GM19023 (cell line): Measurements from ENCODE around the gene CCDC197.

Experiments used
- ATAC-seq: cut with Tn5 transposase; IDR thresholded peaks from one replicate; pipeline ENCODE4 v1.9.1; 2021; ENCODE audit warnings: mild to moderate bottlenecking, moderate library complexity; ENCODE audit not compliant: unreplicated experiment

Gene CCDC197

DNA sequence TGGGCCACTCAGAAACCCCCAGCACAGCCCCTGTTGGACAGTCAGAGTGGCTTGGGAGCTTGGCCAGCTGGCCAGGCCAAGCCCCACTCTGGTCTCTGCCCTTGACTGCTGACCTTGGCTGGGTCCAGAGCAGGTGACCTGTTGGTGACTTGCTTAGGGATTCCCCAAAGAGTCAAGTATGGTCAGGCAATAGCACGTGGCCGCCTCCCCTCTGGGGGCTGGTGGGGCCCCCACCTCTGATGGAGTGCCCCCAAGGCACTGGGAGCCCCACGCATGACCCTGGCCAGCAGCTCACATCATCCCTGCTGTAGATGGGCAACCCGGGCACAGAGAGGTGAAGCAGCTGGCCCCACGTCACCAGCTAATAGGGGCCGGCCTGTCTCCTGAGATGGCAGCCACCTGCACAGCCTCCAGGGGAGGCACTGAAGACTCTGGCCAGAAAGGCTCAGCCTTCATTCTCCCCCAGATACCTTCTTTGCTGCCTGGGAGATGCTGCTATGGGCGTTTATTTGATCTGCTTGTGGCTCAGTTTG lies 1.8 kb downstream of the CCDC197 start:
- no peak for ATAC-seq

- ATAC-seq, result no peak
These were observed 2.5 kb downstream of the CCDC197 start for GRCh38 chr14:93999573-93999972.

DNA sequence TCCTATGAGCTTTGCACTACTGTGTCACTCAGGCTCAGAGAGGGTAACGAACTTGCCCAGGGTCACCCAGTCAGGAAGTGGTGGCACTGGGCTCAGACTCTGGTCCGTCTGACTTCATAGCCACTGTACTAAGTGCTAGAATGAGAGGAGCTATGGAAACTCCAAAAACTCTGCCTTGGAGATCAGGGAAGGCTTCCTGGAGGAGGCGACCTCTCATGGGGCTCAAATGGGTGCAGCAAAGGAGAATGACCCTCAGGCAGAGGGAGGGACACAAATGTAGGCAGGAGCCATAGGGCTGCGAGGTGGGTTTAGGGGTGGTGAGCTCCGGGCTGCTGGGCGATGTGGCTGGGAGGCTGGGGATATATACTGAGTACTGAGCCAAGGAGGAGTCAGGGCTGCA lies 3.2 kb downstream of the CCDC197 start:
- ATAC-seq, result no peak

DNA sequence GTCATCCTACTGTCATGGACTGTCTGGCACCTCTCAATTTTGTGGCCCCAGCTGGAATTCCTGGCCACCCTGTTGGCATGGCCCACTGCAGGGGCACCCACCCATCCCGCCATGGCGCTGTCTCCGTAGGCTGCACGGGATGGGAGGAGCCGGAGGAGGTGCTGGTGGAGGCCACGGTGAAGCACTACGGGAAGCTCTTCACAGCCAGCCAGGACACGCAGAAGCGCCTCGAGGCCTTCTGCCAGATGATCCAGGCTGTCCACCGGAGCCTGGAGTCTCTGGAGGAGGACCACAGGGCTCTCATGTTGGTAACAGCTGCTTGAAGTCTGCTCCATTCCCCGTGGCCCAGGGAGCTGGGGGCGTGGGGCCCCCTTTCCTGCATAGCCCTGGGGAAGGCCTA lies 3.9 kb downstream of the CCDC197 start:
- ATAC-seq, result no peak

DNA sequence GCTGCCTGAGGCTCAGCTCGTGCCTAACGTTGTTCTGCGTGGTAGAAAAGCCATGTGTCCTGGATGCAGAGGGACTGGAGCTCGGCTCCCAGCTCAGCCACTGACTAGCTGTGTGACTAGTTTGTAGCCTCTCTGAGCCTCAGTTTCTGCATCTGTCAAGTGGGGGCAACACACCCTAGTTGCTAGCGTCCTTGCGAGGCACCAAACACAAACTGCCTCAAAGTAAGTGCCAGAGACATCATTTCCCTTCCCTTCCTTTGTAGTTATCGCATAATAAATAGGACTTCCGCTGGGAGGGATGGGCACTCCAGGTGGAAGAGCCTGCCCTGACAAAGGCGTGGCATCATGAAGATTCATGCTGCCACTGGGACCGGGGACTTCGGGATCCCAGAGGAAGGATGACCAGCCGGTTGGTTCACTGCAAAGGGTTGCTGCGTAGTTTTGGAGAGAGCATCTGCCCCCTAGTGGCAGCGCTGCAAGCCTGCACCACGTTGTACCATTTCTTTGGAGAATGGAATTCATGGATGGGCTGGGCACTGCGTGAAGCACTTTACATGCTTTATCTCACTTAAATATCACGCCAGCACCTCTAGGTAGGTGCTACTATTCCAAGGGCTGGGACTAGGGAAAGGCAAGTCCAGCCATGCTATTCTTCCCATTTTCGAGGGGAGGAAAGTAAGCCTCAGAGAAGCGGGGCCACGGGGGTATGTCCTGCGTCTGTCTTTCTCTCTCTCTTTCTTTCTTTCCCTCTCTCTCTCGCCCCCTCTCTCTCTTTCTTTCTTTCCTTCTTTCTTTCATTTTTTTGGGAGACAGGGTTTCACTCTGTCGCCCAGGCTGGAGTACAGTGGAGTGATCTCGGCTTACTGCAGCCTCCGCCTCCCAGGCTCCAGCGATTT lies 4.6 kb downstream of the CCDC197 start:
- no peak for ATAC-seq

- no peak for ATAC-seq
These were observed 6.3 kb downstream of the CCDC197 start for GRCh38 chr14:94003397-94003796.

DNA sequence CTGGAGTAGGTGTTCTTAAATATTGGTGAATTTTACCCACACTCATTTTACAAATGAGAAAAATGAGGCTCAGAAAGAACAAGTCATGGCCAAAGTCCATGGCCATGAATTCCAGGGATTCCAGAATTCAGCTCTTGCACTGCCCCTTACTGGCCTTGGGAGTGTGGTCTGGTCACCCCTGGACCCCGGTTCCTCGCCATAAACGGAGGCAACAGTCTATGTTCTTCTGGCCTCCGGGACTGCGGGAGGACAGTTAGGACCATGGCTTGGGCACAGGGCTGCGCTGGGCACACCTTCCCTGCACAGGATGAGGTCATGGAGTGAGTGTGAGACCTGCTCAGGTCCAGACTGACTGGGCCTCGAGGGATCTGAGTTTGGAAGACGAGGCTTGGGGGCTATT lies 6.9 kb downstream of the CCDC197 start:
- ATAC-seq, result no peak

DNA sequence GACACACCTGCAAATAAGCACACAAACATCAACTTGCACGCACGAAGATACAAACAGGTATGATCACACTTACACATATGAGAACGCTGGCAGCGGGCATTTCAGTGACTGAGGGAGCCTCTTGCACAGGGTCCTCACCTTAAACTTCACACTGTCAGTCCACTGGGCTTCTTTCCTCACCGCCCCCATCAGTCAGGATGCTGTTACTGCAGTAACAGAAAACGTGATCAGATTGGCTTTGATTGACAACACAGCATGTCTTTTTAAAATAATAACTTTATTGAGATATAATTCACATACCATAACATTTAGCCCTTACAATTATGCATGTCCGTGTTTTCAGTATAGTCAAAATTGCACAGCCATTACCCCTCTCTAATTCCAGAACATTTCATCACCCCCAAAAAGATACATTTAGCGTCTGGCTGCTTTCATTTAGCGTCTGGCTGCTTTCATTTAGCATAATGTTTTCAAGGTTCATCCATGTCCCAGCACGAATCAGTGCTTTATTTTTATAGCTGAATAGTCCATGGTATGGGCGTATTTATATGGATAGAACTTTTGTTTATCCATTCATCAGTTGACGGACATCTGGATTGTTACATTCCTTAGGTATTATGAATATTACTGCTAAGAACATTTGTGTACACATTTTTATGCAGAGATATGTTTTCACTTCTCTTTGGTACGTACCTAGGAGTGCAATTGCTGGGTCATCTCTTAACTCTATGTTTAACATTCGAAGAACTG lies 8.4 kb downstream of the CCDC197 start:
- ATAC-seq, result no peak

DNA sequence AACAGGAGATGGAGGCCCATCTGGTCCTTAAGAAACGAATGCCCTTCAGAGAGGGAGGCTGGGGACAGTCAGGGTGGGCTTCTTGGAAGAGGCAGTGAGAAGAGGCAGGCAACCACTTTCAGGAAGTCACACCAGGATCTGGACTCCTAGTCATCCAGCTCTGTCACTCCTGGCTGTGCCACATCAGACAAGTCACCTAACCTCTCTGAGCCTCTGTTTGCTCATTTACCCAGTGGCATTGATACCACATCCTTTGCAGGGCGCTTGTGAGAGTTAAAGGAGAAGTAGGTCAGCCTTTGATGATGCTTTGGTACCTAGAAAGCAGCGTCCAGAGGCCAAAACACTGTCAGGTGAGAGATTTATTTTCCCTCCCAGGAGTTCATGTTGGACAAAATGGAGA lies 11.1 kb downstream of the CCDC197 start:
- ATAC-seq, result no peak

DNA sequence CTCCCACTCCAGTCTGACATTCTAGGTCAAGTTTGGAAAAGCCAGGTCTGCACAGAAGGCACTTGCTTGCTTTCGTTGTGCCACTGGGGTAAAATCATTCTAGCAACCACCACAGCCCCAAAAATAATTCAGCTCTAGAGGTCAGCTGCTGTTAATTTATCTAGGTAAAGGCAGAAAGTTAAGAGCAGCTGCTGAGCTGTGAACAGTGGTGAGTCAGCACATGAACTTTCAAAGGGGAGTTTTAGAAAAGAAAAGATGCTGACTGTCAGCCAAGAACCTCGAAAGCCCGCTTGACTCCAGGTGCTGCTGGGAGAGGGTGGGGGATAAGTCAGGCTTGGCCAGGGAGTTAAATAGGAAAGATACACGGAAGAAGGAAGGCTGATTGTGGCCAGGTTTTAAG lies 12.7 kb downstream of the CCDC197 start:
- ATAC-seq, result no peak

DNA sequence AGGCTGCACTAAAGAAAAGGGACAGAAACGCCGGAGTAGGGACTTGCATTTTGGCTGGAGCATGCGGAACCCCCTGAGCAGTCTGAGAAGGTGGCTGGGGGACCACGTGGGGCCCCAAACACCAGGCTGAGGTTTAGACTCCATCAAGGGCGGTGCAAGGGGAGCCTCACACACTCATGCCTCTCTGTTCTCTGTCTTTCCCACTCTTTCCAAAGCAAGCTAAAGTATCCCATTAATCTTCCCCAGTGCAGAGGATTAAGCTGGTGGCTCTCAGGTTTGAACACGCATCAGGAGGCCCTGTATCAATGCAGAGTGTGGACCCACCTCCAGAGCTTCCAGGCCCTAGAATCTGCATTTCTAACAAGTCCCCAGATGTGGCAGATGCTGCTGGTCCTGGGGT lies 13.5 kb downstream of the CCDC197 start:
- no peak for ATAC-seq

GRCh38 chr14:94011795-94012194 lies 14.7 kb downstream of the CCDC197 start:
- no peak for ATAC-seq

GRCh38 chr14:94014382-94014781 lies 17.3 kb downstream of the CCDC197 start:
- ATAC-seq, result no peak

- ATAC-seq, result no peak
These were observed 18.1 kb downstream of the CCDC197 start for GRCh38 chr14:94015223-94015622.

GRCh38 chr14:94016446-94016976 lies 19.4 kb downstream of the CCDC197 start:
- ATAC-seq, result no peak

DNA sequence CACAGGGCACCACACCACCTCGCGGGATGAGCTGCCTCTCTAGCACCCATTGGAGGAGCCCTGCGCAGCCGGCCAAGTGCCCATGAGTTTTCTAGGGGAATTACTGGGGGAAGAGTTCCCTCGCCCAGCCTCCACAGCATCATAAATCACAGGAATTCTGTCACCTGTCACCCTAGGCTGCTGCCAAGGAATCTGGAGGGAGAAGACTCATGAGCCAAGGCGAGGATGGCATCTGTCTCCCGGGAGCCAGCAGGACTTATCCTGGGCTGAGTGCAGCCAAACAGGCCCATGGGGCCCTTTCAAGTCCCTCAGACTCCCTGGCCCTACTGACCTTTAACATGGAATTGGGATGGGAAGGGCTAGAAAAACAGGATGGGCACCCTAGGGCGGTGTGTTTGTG lies 21.2 kb downstream of the CCDC197 start:
- ATAC-seq, result no peak

DNA sequence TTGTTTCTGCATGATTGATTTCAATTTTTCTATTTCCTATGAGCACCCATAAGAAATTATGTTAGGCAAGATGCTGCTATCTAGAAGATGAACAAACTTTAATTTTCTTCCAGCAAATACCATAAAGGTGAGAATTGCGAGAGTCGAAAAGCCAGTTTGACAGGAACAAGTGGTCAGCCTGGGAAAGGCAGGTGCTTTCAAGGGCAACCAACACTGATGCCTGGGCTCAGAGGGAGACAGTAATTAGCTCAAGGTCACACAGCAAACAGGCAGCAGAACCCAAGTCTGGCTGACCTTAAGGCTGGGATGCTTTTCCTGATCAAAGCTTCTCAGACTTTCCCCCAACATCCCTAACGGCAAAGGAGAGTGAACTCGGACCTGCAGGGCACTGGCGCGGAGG lies 22.2 kb downstream of the CCDC197 start:
- ATAC-seq, result no peak

- ATAC-seq, result no peak
These were observed 23.2 kb downstream of the CCDC197 start for GRCh38 chr14:94020267-94020666.

- no peak for ATAC-seq
These were observed 23.9 kb downstream of the CCDC197 start for GRCh38 chr14:94021001-94021400.

DNA sequence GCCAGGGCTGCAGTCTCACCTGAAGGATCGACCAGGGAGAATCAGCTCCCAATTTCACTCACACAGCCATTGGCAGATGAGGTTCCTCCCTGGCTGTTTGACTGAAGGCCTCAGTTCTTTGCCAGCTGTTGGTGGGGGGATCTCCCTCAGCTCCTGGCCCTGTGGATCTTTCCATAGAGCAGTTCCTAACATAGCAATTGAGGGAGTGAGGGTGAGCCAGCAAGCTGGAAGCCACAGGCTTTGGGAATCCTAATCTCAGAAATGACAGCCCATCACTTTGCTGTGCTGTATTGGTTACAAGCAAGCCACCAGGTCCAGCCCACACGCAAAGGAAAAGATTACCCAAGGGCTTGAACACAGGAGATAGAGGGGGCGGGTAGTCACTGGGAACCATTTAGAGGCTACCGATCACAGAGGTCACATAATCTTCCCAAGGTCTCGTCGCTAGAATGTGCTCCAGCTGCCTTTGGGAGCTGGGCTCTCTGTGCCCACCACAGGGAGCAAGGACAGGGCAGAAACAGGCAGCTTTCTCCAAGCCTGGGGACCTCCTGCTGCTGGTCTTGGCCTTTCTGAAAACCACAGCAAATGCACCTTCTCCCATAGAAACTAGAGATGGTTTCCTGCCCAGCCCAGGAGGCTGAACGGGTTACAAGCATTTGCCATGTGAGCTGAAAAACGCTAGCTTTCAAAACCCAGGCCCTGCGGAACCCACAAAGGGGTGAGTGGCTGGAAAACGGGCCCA lies 24.5 kb downstream of the CCDC197 start:
- no peak for ATAC-seq
